Ammon's horn (tissue), 1 donor: ENCODE data around the gene TOMM22.
A peak's percentile ranks its signal among the peaks of the same experiment; 100 is the strongest.

ENCODE experiments used
- DNase-seq: peaks from one replicate; pipeline ENCODE4 v3.0.0-alpha.2; 2016; ENCODE audit warnings: low spot score

The TOMM22 gene

GRCh38 chr22:38696606-38697424, 15.1 kb downstream of the TOMM22 start:
- DNase-seq = no peak

DNA sequence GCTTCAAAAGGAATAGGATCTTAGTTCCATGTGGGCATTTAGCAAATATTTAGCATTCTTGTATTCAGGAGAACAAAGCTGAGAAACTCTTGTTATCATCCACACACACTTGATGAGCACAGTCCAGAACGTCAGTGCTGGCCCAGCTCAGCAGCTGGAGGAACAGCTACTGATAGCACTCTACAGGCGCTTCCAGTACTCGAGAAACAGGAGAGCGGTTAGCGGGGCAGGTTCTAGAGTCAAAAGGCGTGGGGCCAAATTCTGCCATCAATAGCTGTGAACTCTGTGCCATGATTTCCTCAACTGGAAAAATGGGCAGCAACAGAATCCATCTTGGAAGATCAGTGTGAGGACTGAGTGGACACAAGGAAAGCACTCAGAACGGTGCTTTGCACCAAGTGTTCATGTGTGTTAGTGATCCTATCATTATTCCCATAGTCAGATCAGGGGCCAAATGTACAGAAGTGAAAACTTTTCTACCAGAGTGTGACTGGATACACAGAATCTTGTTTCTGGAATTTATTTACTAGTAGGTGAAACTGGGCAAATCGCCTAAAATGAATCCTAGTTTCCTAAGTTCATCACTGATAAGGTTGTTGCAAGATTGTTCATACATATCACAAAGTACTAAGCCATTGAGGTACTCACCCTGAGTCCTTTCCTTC, 15.8 kb downstream of the TOMM22 start:
- no peak for DNase-seq

DNA sequence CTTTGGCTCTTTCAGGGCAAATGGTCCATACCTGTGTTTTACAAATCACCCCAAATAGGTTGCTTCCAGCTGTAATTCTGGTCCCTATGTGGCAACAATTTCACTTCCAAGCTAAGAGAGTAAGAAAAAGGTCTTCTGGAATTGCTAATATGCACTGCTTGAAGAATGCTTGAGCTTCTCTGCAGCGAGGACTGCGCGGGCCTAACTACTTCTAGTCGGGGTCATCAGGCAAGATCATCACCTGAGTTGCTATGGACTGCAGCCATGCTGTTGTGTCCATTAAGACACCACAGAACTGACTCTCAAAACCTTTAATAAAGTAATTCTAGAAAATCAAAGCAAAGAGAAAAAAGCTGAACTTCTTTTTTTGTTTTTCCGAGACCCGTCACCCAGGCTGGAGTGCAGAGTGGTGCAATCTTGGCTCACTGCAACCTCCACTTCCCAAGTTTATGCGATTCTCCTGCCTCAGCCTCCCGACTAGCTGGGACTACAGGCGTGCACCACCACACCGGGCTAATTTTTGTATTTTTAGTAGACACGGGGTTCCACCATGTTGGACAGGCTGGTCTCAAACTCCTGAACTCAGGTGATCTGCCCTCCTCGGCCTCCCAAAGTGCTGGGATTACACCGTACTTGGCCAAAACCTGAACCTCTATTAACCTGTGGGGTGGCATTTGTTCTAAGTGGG, 16.8 kb downstream of the TOMM22 start:
- DNase-seq = no peak

GRCh38 chr22:38699143-38699542, 17.4 kb downstream of the TOMM22 start:
- DNase-seq = no peak

DNA sequence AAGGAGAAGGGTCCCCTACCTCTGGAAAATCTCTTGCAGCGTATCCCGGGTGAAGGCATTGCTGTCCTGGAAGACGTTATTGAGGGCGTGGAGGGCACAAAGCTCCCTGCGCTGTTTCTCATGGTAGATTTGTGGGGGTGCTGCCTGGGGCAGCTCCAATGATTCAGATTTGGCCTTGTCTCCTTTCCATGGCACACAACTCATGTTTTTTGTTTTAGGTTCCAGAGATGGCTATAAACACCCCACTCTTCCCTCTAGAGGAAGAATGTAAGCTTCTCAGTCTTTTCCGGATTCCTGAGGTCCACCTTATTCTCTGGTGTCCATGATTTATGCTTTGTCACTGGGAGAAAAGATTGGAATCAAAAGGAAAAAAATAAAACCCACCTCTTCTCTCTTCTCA, 18.0 kb downstream of the TOMM22 start:
- no peak for DNase-seq

- DNase-seq = peak; percentile 29
Observed at GRCh38 chr22:38700270-38700788, 18.6 kb downstream of the TOMM22 start.

GRCh38 chr22:38700789-38701628, 19.3 kb downstream of the TOMM22 start, which contains the start of gene JOSD1:
Gene JOSD1, minus strand, starts transcription at chr22:38700943. Its CDS starts 956 bp downstream, at chr22:38699987.
- DNase-seq = peak; percentile 97

DNA sequence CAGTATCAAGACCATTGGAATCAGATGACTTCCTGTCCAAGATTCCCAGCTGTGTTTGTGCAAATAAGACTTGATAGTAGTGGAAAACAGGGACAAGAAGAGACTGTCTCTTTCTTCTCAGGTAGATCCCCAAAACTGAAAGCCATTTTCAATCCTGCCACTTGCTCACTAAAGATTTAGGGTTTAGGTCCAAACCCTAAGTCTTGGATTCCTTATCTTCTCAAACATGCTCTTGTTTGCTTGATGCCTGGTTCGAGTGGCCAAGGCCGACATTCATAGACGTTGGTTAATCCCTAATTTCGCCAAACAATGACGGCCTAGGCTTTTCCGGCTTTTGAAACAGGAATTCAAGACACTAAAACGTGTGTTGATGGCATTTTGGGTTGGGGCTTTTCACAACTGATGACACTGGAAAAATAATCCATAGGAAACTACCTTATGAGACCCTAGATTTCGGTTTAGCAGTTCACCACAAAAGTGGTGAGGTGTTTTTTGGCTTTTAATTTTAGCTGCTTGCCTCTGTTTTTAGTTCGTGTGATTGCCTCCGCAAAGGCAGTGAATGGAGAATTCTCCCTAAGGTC, 23.0 kb downstream of the TOMM22 start:
- no peak for DNase-seq

GRCh38 chr22:38705235-38706100, 23.7 kb downstream of the TOMM22 start, which contains the start of gene GTPBP1:
Gene GTPBP1, plus strand, starts transcription at chr22:38705944. Its CDS starts 12 bp downstream, at chr22:38705956.
- DNase-seq = peak; percentile 100

GRCh38 chr22:38706101-38706900, 24.5 kb downstream of the TOMM22 start:
- DNase-seq = peak; percentile 49

- DNase-seq = no peak
Observed at GRCh38 chr22:38706901-38707195, 25.1 kb downstream of the TOMM22 start.

GRCh38 chr22:38707346-38707745, 25.6 kb downstream of the TOMM22 start:
- no peak for DNase-seq

DNA sequence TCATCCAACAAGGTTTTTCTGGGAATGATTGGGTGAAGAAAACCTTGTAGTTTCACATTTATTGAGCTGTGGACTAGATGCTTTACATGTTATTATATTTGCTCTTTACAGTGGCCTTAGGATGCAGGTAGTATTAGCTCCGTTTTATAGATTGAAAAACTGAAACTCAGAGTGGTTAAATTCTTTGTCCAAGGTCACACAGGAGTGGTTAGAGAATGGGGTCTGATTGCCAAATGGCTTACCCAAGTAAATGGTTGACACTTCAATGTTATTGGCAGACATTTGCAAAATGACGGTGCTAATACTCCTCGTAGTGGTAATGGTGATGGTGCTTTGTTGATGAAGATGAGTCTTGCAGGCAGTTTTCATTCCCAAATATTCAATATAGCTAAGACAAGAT, 26.2 kb downstream of the TOMM22 start:
- no peak for DNase-seq

- DNase-seq = no peak
Observed at GRCh38 chr22:38709306-38709705, 27.5 kb downstream of the TOMM22 start.

- DNase-seq = no peak
Observed at GRCh38 chr22:38710351-38710750, 28.6 kb downstream of the TOMM22 start.

GRCh38 chr22:38710866-38711265, 29.1 kb downstream of the TOMM22 start:
- no peak for DNase-seq

DNA sequence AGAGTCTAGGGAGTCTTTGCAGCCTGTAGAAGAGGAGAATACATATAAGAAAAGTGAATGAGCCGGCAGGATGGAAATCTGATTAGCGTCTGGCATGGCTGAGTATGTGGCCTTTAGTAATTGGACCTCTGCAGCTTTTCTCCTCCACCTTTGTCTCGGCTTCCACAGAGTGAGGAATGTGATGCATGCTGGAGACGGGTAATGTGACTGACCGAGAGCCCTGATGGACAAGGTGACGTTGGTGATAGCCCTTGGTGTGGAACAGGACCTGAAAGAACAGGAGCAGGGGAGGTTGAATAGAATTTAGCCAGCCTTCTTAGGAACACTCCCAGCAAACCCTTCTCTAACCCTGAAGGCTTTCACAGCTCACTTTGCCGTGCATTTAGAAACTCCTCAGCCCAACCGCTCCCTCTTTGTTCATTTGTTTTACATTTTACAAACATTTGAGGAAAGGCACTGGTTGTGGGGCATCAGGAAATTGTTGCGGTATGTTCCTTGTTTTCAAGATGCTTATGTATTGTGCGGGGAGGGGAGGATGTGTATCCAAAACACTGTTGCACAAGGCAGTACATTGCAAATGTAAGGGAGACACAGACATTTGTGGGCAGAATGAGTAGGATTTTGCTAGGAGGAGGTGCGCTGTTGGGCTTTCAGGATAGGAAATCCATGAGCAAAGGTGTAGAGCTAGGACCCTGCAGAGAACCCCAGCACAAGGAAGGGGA, 30.9 kb downstream of the TOMM22 start:
- DNase-seq = no peak

- no peak for DNase-seq
Observed at GRCh38 chr22:38713921-38714320, 32.2 kb downstream of the TOMM22 start.
